K562 (cell line): ENCODE measurements around the gene ICAM1. TPM values are rescaled to one million over a fixed set of nuclear protein-coding genes. Genes with fewer than 3 reads are reported as not detected.

Source experiments
- ATAC-seq: fragments of 200-7000 bp; cut with Tn5 transposase; 3 replicates; pipeline ENCODE4 v1.9.1; 2020; ENCODE audit warnings: moderate library complexity
- BruUV-seq: library from RNA; stranded (reverse); fragments of 400-500 nt; replicated peaks from 2 replicates; lab custom pipeline; 2021; lab: Mats Ljungman, UMichigan
- CTCF ChIA-PET: fragments of 300-600 bp; formaldehyde crosslinking; extraction: SDS; loops from one replicate; lab custom pipeline; 2021; ENCODE audit warnings: low intra/inter-chr PET ratio; lab: Yijun Ruan, JAX
- POLR2A ChIA-PET: fragments of 300-600, 350-650 bp; sonication (Branson Sonifier 250); formaldehyde crosslinking; extraction: SDS; loops from one replicate; lab custom pipeline; 2021; ENCODE audit warnings: antibody characterized with exemption, inconsistent platforms; lab: Yijun Ruan, JAX
- DNase-seq, 4 experiments: peaks; one replicate each; pipeline versions ENCODE4 v3.0.0 to v3.0.0-alpha.2; 2011 to 2018; ENCODE audit warnings: low spot score in 3 of 4, mixed read lengths in 3 of 4; ENCODE audit errors: extremely low read depth in 1 of 4
- FAIRE-seq: peaks from 2 replicates; lab custom pipeline; 2011; peaks lifted over from hg19 to GRCh38; lab: Jason Lieb, UNC
- H2AFZ ChIP-seq: 2 replicates; pipeline ENCODE4 v1.6.0; 2011; ENCODE audit warnings: low read depth, low read length, control low read depth, inconsistent platforms
- H3K27ac ChIP-seq: fragments of 200-600 bp; 3 replicates; pipeline ENCODE4 v1.8.0; 2011; ENCODE audit warnings: low read depth, mild to moderate bottlenecking, control low read depth, inconsistent platforms, low read length, moderate library complexity, mixed read lengths; ENCODE audit errors: extremely low read depth
- H3K27me3 ChIP-seq, 2 experiments: fragments of 300-600 bp in 1 of 2; 2 replicates in 1 of 2; 3 replicates in 1 of 2; pipeline versions ENCODE4 v1.6.0 to v1.8.0; 2011; ENCODE audit warnings: inconsistent platforms in 2 of 2, low read length in 2 of 2, mild to moderate bottlenecking in 1 of 2, mixed read lengths in 1 of 2, moderate library complexity in 1 of 2; ENCODE audit not compliant: control insufficient read depth in 2 of 2, insufficient read depth in 2 of 2
- H3K36me3 ChIP-seq: fragments of 300-600 bp; 3 replicates; pipeline ENCODE4 v1.8.0; 2011; ENCODE audit warnings: mild to moderate bottlenecking, low read length, inconsistent platforms; ENCODE audit not compliant: control insufficient read depth, insufficient read depth
- H3K4me1 ChIP-seq, 2 experiments: fragments of 200-600 bp in 1 of 2; replicated peaks in 1 of 2; 2 replicates in 1 of 2; 3 replicates in 1 of 2; pipeline versions ENCODE4 v1.5.1 to v1.8.0; 2011; ENCODE audit warnings: inconsistent platforms in 2 of 2, low read length in 2 of 2, mild to moderate bottlenecking in 1 of 2, mixed read lengths in 1 of 2, moderate library complexity in 1 of 2; ENCODE audit not compliant: control insufficient read depth in 2 of 2, insufficient read depth in 2 of 2
- H3K4me2 ChIP-seq: 2 replicates; pipeline ENCODE4 v1.6.1; 2011; ENCODE audit warnings: low read length, control low read depth, inconsistent platforms, mixed read lengths; ENCODE audit not compliant: insufficient read depth
- H3K4me3 ChIP-seq: fragments of 200-600 bp; sonication (generic), shearing (Covaris generic); 2 replicates; pipeline ENCODE4 v1.5.1; 2016; ENCODE audit warnings: control low read depth, inconsistent platforms
- H3K79me2 ChIP-seq: fragments of 200-600 bp; 3 replicates; pipeline ENCODE4 v1.8.0; 2011; ENCODE audit warnings: low read length, inconsistent platforms; ENCODE audit not compliant: control insufficient read depth, insufficient read depth
- H3K9ac ChIP-seq, 2 experiments: 2 replicates each; pipeline versions ENCODE4 v1.6.0 to v1.6.1; 2011; ENCODE audit warnings: low read depth in 2 of 2, low read length in 2 of 2, control low read depth in 1 of 2, inconsistent platforms in 1 of 2, mild to moderate bottlenecking in 1 of 2, mixed read lengths in 1 of 2; ENCODE audit not compliant: insufficient read depth in 1 of 2
- H3K9me1 ChIP-seq: one replicate; pipeline ENCODE4 v1.6.0; 2011; ENCODE audit warnings: inconsistent platforms, mild to moderate bottlenecking, low read length, moderate library complexity; ENCODE audit not compliant: control insufficient read depth, insufficient read depth
- H3K9me3 ChIP-seq: replicated peaks from 2 replicates; pipeline ENCODE4 v1.5.1; 2011; ENCODE audit warnings: low read depth, low read length, inconsistent platforms; ENCODE audit not compliant: control insufficient read depth, insufficient read depth
- H4K20me1 ChIP-seq: replicated peaks from 2 replicates; pipeline ENCODE4 v1.6.1; 2011; ENCODE audit warnings: low read length, inconsistent platforms, mixed read lengths; ENCODE audit not compliant: control insufficient read depth, insufficient read depth
- GTF2A2 ChIP-seq: IDR thresholded peaks from 2 replicates; pipeline ENCODE4 v1.6.1; 2016; ENCODE audit warnings: mild to moderate bottlenecking, missing genetic modification characterization, missing compliant biosample characterization
- ZNF121 ChIP-seq: sonication (generic); formaldehyde crosslinking; conservative IDR thresholded peaks from 2 replicates; pipeline ENCODE4 v1.8.0; 2022; ENCODE audit warnings: missing genetic modification reagents
- ZNF175 ChIP-seq: fragments of 200-800 bp; sonication (Bioruptor generic); IDR thresholded peaks from 2 replicates; pipeline ENCODE4 v1.6.1; 2016; ENCODE audit warnings: low read depth, mild to moderate bottlenecking, missing genetic modification characterization, missing compliant biosample characterization
- ZNF76 ChIP-seq: fragments of 250-450 bp; sonication (Bioruptor Pico); IDR thresholded peaks from 2 replicates; pipeline ENCODE4 v1.4.0; 2020; ENCODE audit warnings: mild to moderate bottlenecking, moderate library complexity, borderline replicate concordance
- WGBS: fragments of 100-300 bp; shearing (Covaris generic); methylation state at CpG from one replicate; pipeline ENCODE4 v1.1.6; 2016; ENCODE audit warnings: low coverage, mixed read lengths; ENCODE audit not compliant: insufficient coverage; ENCODE audit errors: missing lambda C conversion rate; 5-methylcytosine and 5-hydroxymethylcytosine counted together
- in situ Hi-C: fragments of 300-500 bp; cut with MboI; formaldehyde crosslinking; loops from 4 replicates; pipeline ENCODE4 v1.15.0; 2018; ENCODE audit warnings: inconsistent platforms, mixed read lengths
- intact Hi-C: fragments of 100-400 bp; cut with micrococcal nuclease; formaldehyde crosslinking; loops from 2 replicates; pipeline ENCODE4 v1.14.2; 2022
- polyA plus RNA-seq, 8 experiments: library from polyadenylated mRNA; depleted of rRNA in 4 of 8; stranded (reverse) in 5 of 8; unstranded in 3 of 8; fragments of >200 nt; fragmentation: Nextera tagmentation in 2 of 8; fragmentation: Illumina TruSeq in 1 of 8; extraction: Ambion mirVana in 2 of 8; extraction: Trizol in 1 of 8; gene quantifications; 2 replicates each; pipeline versions ENCODE4 v1.2.1 to v1.2.3, GENCODE V29; 2011 to 2014; ENCODE audit warnings: inconsistent platforms in 1 of 8, missing spikeins in 1 of 8
- total RNA-seq, 7 experiments: library from RNA; depleted of rRNA in 6 of 7; stranded (reverse); fragments of >200 nt in 6 of 7; fragmentation: Illumina TruSeq in 2 of 7; extraction: Trizol in 2 of 7; gene quantifications; 2 replicates each; pipeline versions ENCODE4 v1.2.1 to v1.2.3, GENCODE V29; 2011 to 2021; ENCODE audit warnings: low replicate concordance in 1 of 7

ICAM1 gene
- total and polyA plus RNA-seq, 9 of the 15 experiments (the other 6 are each of a cell fraction or from before 2014, with no cell fraction given): 2.3 to 24.4 (median 13.4) TPM

- Histone ChIP-seq H3K9ac (no peak overlapping the region), H3K9me1 (no peaks in the 10 kb centered on the region), H4K20me1 (no peaks in the 10 kb centered on the region), H3K79me2 (peaks cover under 1% of the 10 kb centered on the region), H3K36me3 (peaks cover 77% of the 10 kb centered on the region; the same call in 2 of the 3 replicates), H3K27ac (no peak overlapping the region), H2AFZ (no peak overlapping the region), H3K4me2 (no peak overlapping the region), H3K27me3 (no peaks in the 10 kb centered on the region), H3K4me1 (peaks cover 1 to 2% of the 10 kb centered on the region in 2 experiments; a peak in 3 of 5 replicates), H3K9me3 (no peaks in the 10 kb centered on the region), H3K4me3 (no peak overlapping the region)
- in situ Hi-C loops (no loop called here), intact Hi-C loops (no loop called here)
- BruUV-seq: no TSS peak
- FAIRE-seq: no peak
- ChIA-PET CTCF (no interaction called here), POLR2A (interaction anchor here (0.6 to 1.0 kb wide), 4 partner anchors 12 to 251 kb away, joined by 3 to 5 read pairs (median 3); partner anchors contain the start of gene ICAM5)
- TF ChIP-seq ZNF76 (CRISPR knock-in tag) (no peak), ZNF121 (CRISPR knock-in tag) (peak; percentile 86)
- ATAC-seq: no peak
- WGBS: 91% methylated on average over 9 of the region's 9 CpGs
- DNase-seq: no peak
Observed at GRCh38 chr19:10277795-10278589, 7.1 kb downstream of the ICAM1 start.

DNA sequence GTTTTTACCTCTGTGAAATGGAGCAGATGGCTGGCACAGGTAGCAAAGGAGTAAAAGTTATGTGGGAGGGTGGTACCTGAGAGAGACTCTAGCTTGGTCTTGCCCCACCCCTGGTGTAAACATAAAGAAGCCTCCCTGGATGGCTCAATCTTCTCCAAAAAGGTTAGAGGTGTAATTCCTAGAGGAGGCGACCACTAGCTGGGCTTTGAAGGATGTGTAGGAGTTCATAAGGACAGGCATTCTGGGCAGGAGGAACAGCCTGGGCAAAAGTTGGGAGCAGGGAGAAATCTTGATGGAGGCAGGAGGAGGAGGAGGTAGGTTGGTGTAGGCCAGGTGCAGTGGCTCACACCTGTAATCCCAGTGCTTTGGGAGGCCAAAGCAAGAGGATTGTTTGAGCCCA, 8.0 kb downstream of the ICAM1 start:
- intact Hi-C loops: no loop called here
- POLR2A ChIA-PET: interaction anchor here (0.6 to 0.9 kb wide), 3 partner anchors 8 to 252 kb away, joined by 3 to 5 read pairs (median 3); partner anchors contain the start of genes ICAM1 and ICAM5

More for the DNA sequence above, 8.0 kb downstream of the ICAM1 start:
- Histone ChIP-seq H3K4me3 (no peak overlapping the region), H3K27ac (no peak overlapping the region), H3K4me2 (no peak overlapping the region), H3K9me1 (no peaks in the 10 kb centered on the region), H3K4me1 (peaks cover 10 to 11% of the 10 kb centered on the region in 2 experiments; a peak in 4 of 5 replicates), H4K20me1 (no peaks in the 10 kb centered on the region), H3K9ac (no peak overlapping the region), H3K27me3 (no peaks in the 10 kb centered on the region), H3K79me2 (peaks cover 8% of the 10 kb centered on the region; the same call in 2 of the 3 replicates), H3K9me3 (no peaks in the 10 kb centered on the region), H3K36me3 (peaks cover 82% of the 10 kb centered on the region; the same call in 2 of the 3 replicates), H2AFZ (no peak overlapping the region)
- FAIRE-seq (no peak), DNase-seq (no peak), ATAC-seq (no peak)
- TF ChIP-seq ZNF121 (CRISPR knock-in tag) (0 out of 2 replicates have a peak, but pooled peaks have one; percentile 12), GTF2A2 (no peak), ZNF175 (no peak)
- in situ Hi-C loops: no loop called here
- no TSS peak for BruUV-seq
- CTCF ChIA-PET: no interaction called here
- 91% methylated on average over 1 of the region's 1 CpG for WGBS
